22Rv1 (cell line): ENCODE results near the gene SLAMF8.

Experiments used
- ZFX ChIP-seq: fragments of 450-650 bp; IDR thresholded peaks from 2 replicates; pipeline ENCODE4 v1.6.1; 2017; ENCODE audit warnings: antibody characterized with exemption, borderline replicate concordance
- TF ChIP-seq, protein P1 (sequence below): fragments of 450-650 bp; IDR thresholded peaks from 2 replicates; pipeline ENCODE4 v1.5.1; 2017; ENCODE audit warnings: mild to moderate bottlenecking

DNA sequence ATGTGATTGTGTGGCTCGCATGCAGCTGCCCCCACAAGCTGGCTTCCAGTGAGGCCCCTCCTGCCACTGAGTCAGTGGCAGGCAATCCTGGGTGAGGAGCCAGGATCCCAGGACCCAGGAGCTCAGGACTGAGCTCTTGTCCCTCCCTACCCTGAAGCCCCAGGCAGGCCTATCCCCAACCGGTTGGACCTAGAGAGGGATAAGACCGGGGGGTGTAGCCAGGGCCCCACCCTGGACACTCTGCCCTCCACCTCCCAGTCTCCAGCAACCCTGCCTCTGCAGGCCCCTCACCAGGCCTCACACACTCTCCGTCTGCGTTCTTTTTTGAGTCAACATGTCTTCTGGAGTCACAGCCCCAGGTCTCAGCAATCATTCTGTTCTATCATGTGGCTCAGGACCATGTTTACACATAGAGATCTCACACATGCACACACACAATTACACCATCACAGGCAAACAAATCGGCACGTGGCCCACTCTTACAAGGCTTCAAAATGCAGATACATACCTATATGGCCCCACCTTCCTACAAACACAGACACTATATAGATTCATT lies 33.2 kb downstream of the SLAMF8 start:
- TF ChIP-seq, protein P1, sequence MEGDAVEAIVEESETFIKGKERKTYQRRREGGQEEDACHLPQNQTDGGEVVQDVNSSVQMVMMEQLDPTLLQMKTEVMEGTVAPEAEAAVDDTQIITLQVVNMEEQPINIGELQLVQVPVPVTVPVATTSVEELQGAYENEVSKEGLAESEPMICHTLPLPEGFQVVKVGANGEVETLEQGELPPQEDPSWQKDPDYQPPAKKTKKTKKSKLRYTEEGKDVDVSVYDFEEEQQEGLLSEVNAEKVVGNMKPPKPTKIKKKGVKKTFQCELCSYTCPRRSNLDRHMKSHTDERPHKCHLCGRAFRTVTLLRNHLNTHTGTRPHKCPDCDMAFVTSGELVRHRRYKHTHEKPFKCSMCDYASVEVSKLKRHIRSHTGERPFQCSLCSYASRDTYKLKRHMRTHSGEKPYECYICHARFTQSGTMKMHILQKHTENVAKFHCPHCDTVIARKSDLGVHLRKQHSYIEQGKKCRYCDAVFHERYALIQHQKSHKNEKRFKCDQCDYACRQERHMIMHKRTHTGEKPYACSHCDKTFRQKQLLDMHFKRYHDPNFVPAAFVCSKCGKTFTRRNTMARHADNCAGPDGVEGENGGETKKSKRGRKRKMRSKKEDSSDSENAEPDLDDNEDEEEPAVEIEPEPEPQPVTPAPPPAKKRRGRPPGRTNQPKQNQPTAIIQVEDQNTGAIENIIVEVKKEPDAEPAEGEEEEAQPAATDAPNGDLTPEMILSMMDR = no peak
- TF ChIP-seq ZFX = no peak
